GM12873 (cell line): Measurements from ENCODE around the gene NAV2.

Source experiments
- CTCF ChIP-seq: IDR thresholded peaks from 2 replicates; pipeline ENCODE4 v1.5.1; 2012; ENCODE audit warnings: low read depth, mild to moderate bottlenecking, moderate library complexity, low read length, control low read depth; ENCODE audit not compliant: insufficient read depth; ENCODE audit errors: missing control alignments

NAV2 gene

GRCh38 chr11:19866521-19866920, 153.9 kb downstream of the NAV2 start:
- TF ChIP-seq CTCF: no peak

GRCh38 chr11:19867064-19867463, 154.4 kb downstream of the NAV2 start:
- TF ChIP-seq CTCF: no peak

- no peak for TF ChIP-seq CTCF
Observed at GRCh38 chr11:19868281-19868821, 155.7 kb downstream of the NAV2 start.

GRCh38 chr11:19868871-19869270, 156.2 kb downstream of the NAV2 start:
- no peak for TF ChIP-seq CTCF

- no peak for TF ChIP-seq CTCF
Observed at GRCh38 chr11:19869466-19869865, 156.8 kb downstream of the NAV2 start.

GRCh38 chr11:19869946-19870589, 157.4 kb downstream of the NAV2 start:
- no peak for TF ChIP-seq CTCF

GRCh38 chr11:19871531-19871930, 158.9 kb downstream of the NAV2 start:
- no peak for TF ChIP-seq CTCF
